ENCODE data around the gene TMEM164. TPM values are rescaled to one million over a fixed set of nuclear protein-coding genes. Genes with fewer than 3 reads are reported as not detected.

Gene TMEM164
- total and polyA plus RNA-seq, 10 of the 15 experiments (the other 5 are each of a cell fraction or from before 2014, with no cell fraction given) = 0.61 to 18.3 (median 7.0) TPM

DNA sequence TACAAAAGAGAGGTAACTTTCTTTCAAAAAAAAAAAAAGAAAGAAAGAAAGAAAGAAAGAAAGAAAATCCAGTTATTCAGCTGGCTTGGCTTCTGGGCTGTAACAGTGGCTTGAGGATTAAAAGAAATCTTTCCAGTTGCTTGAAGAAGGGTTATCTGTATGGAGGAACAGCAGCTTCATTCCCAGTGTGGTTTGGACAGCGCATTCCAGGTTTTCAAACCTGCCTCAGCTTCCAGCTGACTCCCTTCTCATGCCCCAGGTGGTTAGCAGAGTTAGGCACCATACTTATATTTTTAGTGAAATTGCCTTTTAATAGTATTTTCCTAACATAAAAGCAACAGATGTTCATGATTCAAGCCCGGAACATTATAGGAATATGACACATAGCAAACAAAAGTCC lies 48.6 kb downstream of the TMEM164 start (continued):
- TF ChIP-seq, protein P1, sequence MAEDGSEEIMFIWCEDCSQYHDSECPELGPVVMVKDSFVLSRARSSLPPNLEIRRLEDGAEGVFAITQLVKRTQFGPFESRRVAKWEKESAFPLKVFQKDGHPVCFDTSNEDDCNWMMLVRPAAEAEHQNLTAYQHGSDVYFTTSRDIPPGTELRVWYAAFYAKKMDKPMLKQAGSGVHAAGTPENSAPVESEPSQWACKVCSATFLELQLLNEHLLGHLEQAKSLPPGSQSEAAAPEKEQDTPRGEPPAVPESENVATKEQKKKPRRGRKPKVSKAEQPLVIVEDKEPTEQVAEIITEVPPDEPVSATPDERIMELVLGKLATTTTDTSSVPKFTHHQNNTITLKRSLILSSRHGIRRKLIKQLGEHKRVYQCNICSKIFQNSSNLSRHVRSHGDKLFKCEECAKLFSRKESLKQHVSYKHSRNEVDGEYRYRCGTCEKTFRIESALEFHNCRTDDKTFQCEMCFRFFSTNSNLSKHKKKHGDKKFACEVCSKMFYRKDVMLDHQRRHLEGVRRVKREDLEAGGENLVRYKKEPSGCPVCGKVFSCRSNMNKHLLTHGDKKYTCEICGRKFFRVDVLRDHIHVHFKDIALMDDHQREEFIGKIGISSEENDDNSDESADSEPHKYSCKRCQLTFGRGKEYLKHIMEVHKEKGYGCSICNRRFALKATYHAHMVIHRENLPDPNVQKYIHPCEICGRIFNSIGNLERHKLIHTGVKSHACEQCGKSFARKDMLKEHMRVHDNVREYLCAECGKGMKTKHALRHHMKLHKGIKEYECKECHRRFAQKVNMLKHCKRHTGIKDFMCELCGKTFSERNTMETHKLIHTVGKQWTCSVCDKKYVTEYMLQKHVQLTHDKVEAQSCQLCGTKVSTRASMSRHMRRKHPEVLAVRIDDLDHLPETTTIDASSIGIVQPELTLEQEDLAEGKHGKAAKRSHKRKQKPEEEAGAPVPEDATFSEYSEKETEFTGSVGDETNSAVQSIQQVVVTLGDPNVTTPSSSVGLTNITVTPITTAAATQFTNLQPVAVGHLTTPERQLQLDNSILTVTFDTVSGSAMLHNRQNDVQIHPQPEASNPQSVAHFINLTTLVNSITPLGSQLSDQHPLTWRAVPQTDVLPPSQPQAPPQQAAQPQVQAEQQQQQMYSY (CRISPR knock-in tag; IDR thresholded peaks at IDR 0.05) = no peak
- TF ChIP-seq, protein P2, sequence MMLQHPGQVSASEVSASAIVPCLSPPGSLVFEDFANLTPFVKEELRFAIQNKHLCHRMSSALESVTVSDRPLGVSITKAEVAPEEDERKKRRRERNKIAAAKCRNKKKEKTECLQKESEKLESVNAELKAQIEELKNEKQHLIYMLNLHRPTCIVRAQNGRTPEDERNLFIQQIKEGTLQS (IDR thresholded peaks at IDR 0.05; ENCODE audit: borderline replicate concordance, extremely low read depth, low read depth, low read length) = no peak
- no peak for TF ChIP-seq SREBF1 (IDR thresholded peaks at IDR 0.05; ENCODE audit: low read length)
- TF ChIP-seq WRNIP1 (IDR thresholded peaks at IDR 0.05; ENCODE audit: borderline replicate concordance, low read depth, low read length) = no peak
- TF ChIP-seq EGR1 (IDR thresholded peaks at IDR 0.05; ENCODE audit: borderline replicate concordance in 1 of 2, low read depth in 2 of 2, low read length in 2 of 2) = no peak

- no peaks in the 10 kb centered on the region; the same call in 1 of the 2 replicates for H3K4me1 ChIP-seq (ENCODE audit: control insufficient read depth, insufficient read depth, low read length)
- H4K20me1 ChIP-seq (ENCODE audit: control insufficient read depth, insufficient read depth) = no peaks in the 10 kb centered on the region
- no peak overlapping the region for H3K4me2 ChIP-seq (ENCODE audit: control insufficient read depth, insufficient read depth)
- no peak for FAIRE-seq
- ATAC-seq = no peak
- no TSS peak for BruUV-seq (replicated peaks)
- no peaks in the 10 kb centered on the region for H3K9me3 ChIP-seq (replicated peaks; ENCODE audit: control insufficient read depth, insufficient read depth, low read length)
- in situ Hi-C loops (cut with MboI) = no loop called here
- H3K27ac ChIP-seq (ENCODE audit: control insufficient read depth, insufficient read depth) = no peak overlapping the region
- TF ChIP-seq CHD1 (IDR thresholded peaks at IDR 0.05; ENCODE audit: low read depth, low read length) (no peak), RFX5 (IDR thresholded peaks at IDR 0.05; ENCODE audit: low read depth, low read length) (no peak), IKZF2 (IDR thresholded peaks at IDR 0.05) (no peak), NR2F1 (conservative IDR thresholded peaks at IDR 0.05) (no peak), SUPT20H (IDR thresholded peaks at IDR 0.05; ENCODE audit: borderline replicate concordance, control insufficient read depth, low read depth, low read length) (no peak)
- TF ChIP-seq, protein P3, sequence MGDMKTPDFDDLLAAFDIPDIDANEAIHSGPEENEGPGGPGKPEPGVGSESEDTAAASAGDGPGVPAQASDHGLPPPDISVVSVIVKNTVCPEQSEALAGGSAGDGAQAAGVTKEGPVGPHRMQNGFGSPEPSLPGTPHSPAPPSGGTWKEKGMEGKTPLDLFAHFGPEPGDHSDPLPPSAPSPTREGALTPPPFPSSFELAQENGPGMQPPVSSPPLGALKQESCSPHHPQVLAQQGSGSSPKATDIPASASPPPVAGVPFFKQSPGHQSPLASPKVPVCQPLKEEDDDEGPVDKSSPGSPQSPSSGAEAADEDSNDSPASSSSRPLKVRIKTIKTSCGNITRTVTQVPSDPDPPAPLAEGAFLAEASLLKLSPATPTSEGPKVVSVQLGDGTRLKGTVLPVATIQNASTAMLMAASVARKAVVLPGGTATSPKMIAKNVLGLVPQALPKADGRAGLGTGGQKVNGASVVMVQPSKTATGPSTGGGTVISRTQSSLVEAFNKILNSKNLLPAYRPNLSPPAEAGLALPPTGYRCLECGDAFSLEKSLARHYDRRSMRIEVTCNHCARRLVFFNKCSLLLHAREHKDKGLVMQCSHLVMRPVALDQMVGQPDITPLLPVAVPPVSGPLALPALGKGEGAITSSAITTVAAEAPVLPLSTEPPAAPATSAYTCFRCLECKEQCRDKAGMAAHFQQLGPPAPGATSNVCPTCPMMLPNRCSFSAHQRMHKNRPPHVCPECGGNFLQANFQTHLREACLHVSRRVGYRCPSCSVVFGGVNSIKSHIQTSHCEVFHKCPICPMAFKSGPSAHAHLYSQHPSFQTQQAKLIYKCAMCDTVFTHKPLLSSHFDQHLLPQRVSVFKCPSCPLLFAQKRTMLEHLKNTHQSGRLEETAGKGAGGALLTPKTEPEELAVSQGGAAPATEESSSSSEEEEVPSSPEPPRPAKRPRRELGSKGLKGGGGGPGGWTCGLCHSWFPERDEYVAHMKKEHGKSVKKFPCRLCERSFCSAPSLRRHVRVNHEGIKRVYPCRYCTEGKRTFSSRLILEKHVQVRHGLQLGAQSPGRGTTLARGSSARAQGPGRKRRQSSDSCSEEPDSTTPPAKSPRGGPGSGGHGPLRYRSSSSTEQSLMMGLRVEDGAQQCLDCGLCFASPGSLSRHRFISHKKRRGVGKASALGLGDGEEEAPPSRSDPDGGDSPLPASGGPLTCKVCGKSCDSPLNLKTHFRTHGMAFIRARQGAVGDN (IDR thresholded peaks at IDR 0.05) = no peak
- SMC1A ChIA-PET (ENCODE audit: uncharacterized antibody, unreplicated experiment) = no interaction called here
- RAD21 ChIA-PET (ENCODE audit: unreplicated experiment) = interaction anchor here (1.3 kb wide), 1 partner anchor 9 kb away, joined by 5 read pairs; no protein-coding TSS in a partner anchor
- POLR2A ChIA-PET = interaction anchor here (0.6 kb wide), 1 partner anchor 77 kb away, joined by 3 read pairs; no protein-coding TSS in a partner anchor
- CTCF ChIA-PET = interaction anchor here (0.7 to 0.9 kb wide), 2 partner anchors 8 to 13 kb away, joined by 3 read pairs; no protein-coding TSS in a partner anchor
- no peaks in the 10 kb centered on the region for H3K79me2 ChIP-seq (ENCODE audit: control insufficient read depth, insufficient read depth, low read length)
- no peak for DNase-seq (ENCODE audit: low read depth, low spot score)
- intact Hi-C loops (cut with micrococcal nuclease; ENCODE audit: unreplicated experiment) = no loop called here
- H3K36me3 ChIP-seq (ENCODE audit: control insufficient read depth in 2 of 2, insufficient read depth in 2 of 2, low read length in 1 of 2) = no peaks in the 10 kb centered on the region
- no peak overlapping the region for H2AFZ ChIP-seq (ENCODE audit: control insufficient read depth, low read depth, low read length)
- no peaks in the 10 kb centered on the region for H3K27me3 ChIP-seq (replicated peaks in 1 of 2; ENCODE audit: control insufficient read depth in 2 of 2, insufficient read depth in 2 of 2, low read length in 1 of 2)
- no peak overlapping the region for H3K9ac ChIP-seq (ENCODE audit: control insufficient read depth, insufficient read depth, low read length)
- no peak overlapping the region for H3K4me3 ChIP-seq
These were observed 49.4 kb downstream of the TMEM164 start for GRCh38 chrX:110052303-110052702.

Data from GM12878 (cell line).